ENCODE measurements around the gene RHBDL1. TPM values are rescaled to one million over a fixed set of nuclear protein-coding genes. Genes with fewer than 3 reads are reported as not detected.

Gene RHBDL1
- polyA plus RNA-seq, 3 donors: 0.84 to 2.5 (median 2.3) TPM

- DNase-seq (ENCODE audit: extremely low read depth in 1 of 11, low read depth in 9 of 11, low spot score in 4 of 11): no peak
Observed at GRCh38 chr16:721765-722540, 46.5 kb downstream of the RHBDL1 start.

- no peak for DNase-seq (ENCODE audit: extremely low read depth in 1 of 11, low read depth in 9 of 11, low spot score in 4 of 11)
Observed at GRCh38 chr16:722835-723633, 47.6 kb downstream of the RHBDL1 start.

GRCh38 chr16:723695-724094, 48.2 kb downstream of the RHBDL1 start:
- no peak for DNase-seq (ENCODE audit: extremely low read depth in 1 of 11, low read depth in 9 of 11, low spot score in 4 of 11)

GRCh38 chr16:724188-725040, 48.9 kb downstream of the RHBDL1 start:
- DNase-seq (ENCODE audit: extremely low read depth in 1 of 11, low read depth in 9 of 11, low spot score in 4 of 11): no peak

GRCh38 chr16:725041-725376, 49.5 kb downstream of the RHBDL1 start:
- DNase-seq (ENCODE audit: extremely low read depth in 1 of 11, low read depth in 9 of 11, low spot score in 4 of 11): no peak

- DNase-seq (ENCODE audit: extremely low read depth in 1 of 11, low read depth in 9 of 11, low spot score in 4 of 11): no peak
Observed at GRCh38 chr16:725463-726187, 50.2 kb downstream of the RHBDL1 start.

GRCh38 chr16:726188-726437, 50.6 kb downstream of the RHBDL1 start:
- DNase-seq (ENCODE audit: extremely low read depth in 1 of 11, low read depth in 9 of 11, low spot score in 4 of 11): no peak

GRCh38 chr16:726438-727290, 51.2 kb downstream of the RHBDL1 start, which contains the start of the genes CCDC78 and HAGHL:
Gene CCDC78, minus strand, starts transcription at chr16:726443. Its CDS starts 76 bp downstream, at chr16:726367.
Gene HAGHL, plus strand, starts transcription at chr16:727106. Its CDS starts 404 bp downstream, at chr16:727510.
- no peak for DNase-seq (ENCODE audit: extremely low read depth in 1 of 11, low read depth in 9 of 11, low spot score in 4 of 11)

GRCh38 chr16:727291-727977, 52.0 kb downstream of the RHBDL1 start:
- no peak for DNase-seq (ENCODE audit: extremely low read depth in 1 of 11, low read depth in 9 of 11, low spot score in 4 of 11)

Other genes with a start within 250 kb of the RHBDL1 start
- 10 to 100 TPM; 23.2 to 37.7 (median 35.0) TPM for gene CAPN15, start 148.0 kb upstream of the RHBDL1 start, polyA plus RNA-seq (ENCODE audit: insufficient read length in 3 of 3)
- gene PRR35, start 115.3 kb upstream of the RHBDL1 start, polyA plus RNA-seq (ENCODE audit: insufficient read length in 3 of 3): 10 to 100 TPM in 2 of 3 donors, 1 to 10 TPM in 1; 5.7 to 14.0 (median 14.0) TPM
- 1 to 10 TPM; 5.1 to 8.9 (median 8.1) TPM for gene NHLRC4, start 108.7 kb upstream of the RHBDL1 start, polyA plus RNA-seq (ENCODE audit: insufficient read length in 3 of 3)
- gene PIGQ, start 105.7 kb upstream of the RHBDL1 start, polyA plus RNA-seq (ENCODE audit: insufficient read length in 3 of 3): 10 to 100 TPM; 49.0 to 82.6 (median 66.2) TPM
- 10 to 100 TPM; 14.3 to 32.5 (median 23.6) TPM for gene RAB40C, start 85.6 kb upstream of the RHBDL1 start, polyA plus RNA-seq (ENCODE audit: insufficient read length in 3 of 3)
- 1 to 10 TPM; 1.3 to 2.0 (median 2.0) TPM for gene WFIKKN1, start 44.7 kb upstream of the RHBDL1 start, polyA plus RNA-seq (ENCODE audit: insufficient read length in 3 of 3)
- 10 to 100 TPM; 39.3 to 62.6 (median 60.9) TPM for gene METTL26, start 39.4 kb upstream of the RHBDL1 start, polyA plus RNA-seq (ENCODE audit: insufficient read length in 3 of 3)
- 10 to 100 TPM; 10.2 to 31.8 (median 22.6) TPM for gene MCRIP2, start 33.8 kb upstream of the RHBDL1 start, polyA plus RNA-seq (ENCODE audit: insufficient read length in 3 of 3)
- gene WDR90, start 26.3 kb upstream of the RHBDL1 start, polyA plus RNA-seq (ENCODE audit: insufficient read length in 3 of 3): 10 to 100 TPM; 36.9 to 62.0 (median 48.4) TPM
- gene RHOT2, start 7.5 kb upstream of the RHBDL1 start, polyA plus RNA-seq (ENCODE audit: insufficient read length in 3 of 3): 100 to 1,000 TPM in 1 of 3 donors, 10 to 100 TPM in 2; 51.8 to 111 (median 92.9) TPM
- 100 to 1,000 TPM in 2 of 3 donors, 10 to 100 TPM in 1; 97.8 to 133 (median 126) TPM for gene STUB1, start 4.7 kb downstream of the RHBDL1 start, polyA plus RNA-seq (ENCODE audit: insufficient read length in 3 of 3)
- gene JMJD8, start 8.7 kb downstream of the RHBDL1 start, polyA plus RNA-seq (ENCODE audit: insufficient read length in 3 of 3): 10 to 100 TPM; 48.7 to 73.8 (median 73.5) TPM
- 10 to 100 TPM in 2 of 3 donors, 1 to 10 TPM in 1; 8.8 to 16.1 (median 14.2) TPM for gene WDR24, start 14.7 kb downstream of the RHBDL1 start, polyA plus RNA-seq (ENCODE audit: insufficient read length in 3 of 3)
- gene FBXL16, start 30.1 kb downstream of the RHBDL1 start, polyA plus RNA-seq (ENCODE audit: insufficient read length in 3 of 3): 1 to 10 TPM in 1 of 3 donors, under 1 TPM in 2; 0.67 to 2.7 (median 0.92) TPM
- gene METRN, start 39.4 kb downstream of the RHBDL1 start, polyA plus RNA-seq (ENCODE audit: insufficient read length in 3 of 3): 10 to 100 TPM in 2 of 3 donors, 1 to 10 TPM in 1; 4.0 to 15.4 (median 11.3) TPM
- 10 to 100 TPM; 10.4 to 22.6 (median 21.6) TPM for gene ANTKMT, start 45.5 kb downstream of the RHBDL1 start, polyA plus RNA-seq (ENCODE audit: insufficient read length in 3 of 3)
- gene CCDC78, start 50.8 kb downstream of the RHBDL1 start, polyA plus RNA-seq (ENCODE audit: insufficient read length in 3 of 3): 1 to 10 TPM; 1.5 to 3.6 (median 3.1) TPM
- 10 to 100 TPM in 1 of 3 donors, 1 to 10 TPM in 2; 3.8 to 12.1 (median 5.1) TPM for gene HAGHL, start 51.4 kb downstream of the RHBDL1 start, polyA plus RNA-seq (ENCODE audit: insufficient read length in 3 of 3)
- 10 to 100 TPM; 22.7 to 42.3 (median 26.5) TPM for gene CIAO3, start 65.3 kb downstream of the RHBDL1 start, polyA plus RNA-seq (ENCODE audit: insufficient read length in 3 of 3)
- 10 to 100 TPM; 12.7 to 36.0 (median 18.1) TPM for gene MSLN, start 85.1 kb downstream of the RHBDL1 start, polyA plus RNA-seq (ENCODE audit: insufficient read length in 3 of 3)
- gene RPUSD1, start 112.7 kb downstream of the RHBDL1 start, polyA plus RNA-seq (ENCODE audit: insufficient read length in 3 of 3): 10 to 100 TPM in 2 of 3 donors, 1 to 10 TPM in 1; 9.1 to 22.4 (median 16.7) TPM
- 10 to 100 TPM; 22.3 to 35.4 (median 32.3) TPM for gene CHTF18, start 112.9 kb downstream of the RHBDL1 start, polyA plus RNA-seq (ENCODE audit: insufficient read length in 3 of 3)
- gene GNG13, start 125.1 kb downstream of the RHBDL1 start, polyA plus RNA-seq (ENCODE audit: insufficient read length in 3 of 3): under 1 TPM; 0.41 to 0.58 (median 0.47) TPM